ENCODE data around the gene JMJD1C. TPM values are rescaled to one million over a fixed set of nuclear protein-coding genes. Genes with fewer than 3 reads are reported as not detected.
A peak's percentile ranks its signal among the peaks of the same experiment; 100 is the strongest.

Gene JMJD1C
- total and polyA plus RNA-seq, 8 donors, result 25.6 to 56.9 (median 36.7) TPM

GRCh38 chr10:63266391-63267316 is 199.1 kb downstream of the JMJD1C start:
- DNase-seq, result no peak
- TF ChIP-seq CTCF (IDR thresholded peaks at IDR 0.05), result no peak
- no peaks in the 10 kb centered on the region for H3K9me3 ChIP-seq
- no peaks in the 10 kb centered on the region for H3K27me3 ChIP-seq
- 1% methylated on average over 6 of the region's 6 CpGs for WGBS, 2 donors
- FAIRE-seq, result peak; percentile 91
- peaks cover 11 to 35% (median 12%) of the 10 kb centered on the region in 3 donors for H3K4me1 ChIP-seq
- H3K27ac ChIP-seq, result peak overlapping the region; percentile 89 to 99 (median 96)
- ATAC-seq, result no peak
- no peaks in the 10 kb centered on the region for H3K36me3 ChIP-seq
- intact Hi-C loops (cut with DNase I), result no loop called here
- peak overlapping the region; percentile 26 to 56 (median 37) for H3K4me3 ChIP-seq

- Histone ChIP-seq H3K4me1 (peaks cover 12 to 35% (median 13%) of the 10 kb centered on the region in 3 donors), H3K4me3 (peak overlapping the region; percentile 26 to 56 (median 37)), H3K36me3 (peaks cover 0 to 6% (median 0%) of the 10 kb centered on the region in 3 donors), H3K27me3 (no peaks in the 10 kb centered on the region), H3K9me3 (no peaks in the 10 kb centered on the region), H3K27ac (peak overlapping the region in 3 of 4 donors; percentile 35 to 99 (median 97))
- TF ChIP-seq CTCF (IDR thresholded peaks at IDR 0.05), result no peak
- WGBS, 2 donors, result 4 to 5% methylated on average over 2 of the region's 2 CpGs
- no peak for DNase-seq
- intact Hi-C loops (cut with DNase I), result no loop called here
- FAIRE-seq, result peak; percentile 87
- no peak for ATAC-seq
Measured at GRCh38 chr10:63265683-63266235, 200.0 kb downstream of the JMJD1C start.

GRCh38 chr10:63265222-63265617 is 200.6 kb downstream of the JMJD1C start:
- WGBS, 2 donors, result 0 to 2% methylated on average over 5 of the region's 5 CpGs
- no peak for TF ChIP-seq CTCF (IDR thresholded peaks at IDR 0.05)
- Histone ChIP-seq H3K27me3 (no peaks in the 10 kb centered on the region), H3K36me3 (peaks cover 0 to 7% (median 0%) of the 10 kb centered on the region in 3 donors), H3K9me3 (no peaks in the 10 kb centered on the region), H3K4me1 (peaks cover 12 to 35% (median 15%) of the 10 kb centered on the region in 3 donors), H3K27ac (peak overlapping the region in 3 of 4 donors; percentile 35 to 99 (median 97)), H3K4me3 (peak overlapping the region; percentile 5 to 56 (median 37))
- FAIRE-seq (no peak), ATAC-seq (peak in 3 of 4 donors; percentile 28 to 36 (median 30)), DNase-seq (peak in 1 of 6 donors; percentile 44)
- intact Hi-C loops (cut with DNase I), result no loop called here

GRCh38 chr10:63264617-63265221 is 201.1 kb downstream of the JMJD1C start:
- TF ChIP-seq CTCF (IDR thresholded peaks at IDR 0.05), result no peak
- ATAC-seq (no peak), FAIRE-seq (peak; percentile 87), DNase-seq (no peak)
- intact Hi-C loops (cut with DNase I), result no loop called here
- Histone ChIP-seq H3K4me1 (peaks cover 12 to 34% (median 20%) of the 10 kb centered on the region in 3 donors), H3K27ac (peak overlapping the region in 3 of 4 donors; percentile 35 to 99 (median 97)), H3K27me3 (no peaks in the 10 kb centered on the region), H3K36me3 (peaks cover 0 to 7% (median 0%) of the 10 kb centered on the region in 3 donors), H3K9me3 (no peaks in the 10 kb centered on the region), H3K4me3 (peak overlapping the region in 3 of 4 donors; percentile 27 to 56 (median 47))

Measured in pancreas (tissue), 10 donors.